ENCODE results near the gene GYPA.

DNA sequence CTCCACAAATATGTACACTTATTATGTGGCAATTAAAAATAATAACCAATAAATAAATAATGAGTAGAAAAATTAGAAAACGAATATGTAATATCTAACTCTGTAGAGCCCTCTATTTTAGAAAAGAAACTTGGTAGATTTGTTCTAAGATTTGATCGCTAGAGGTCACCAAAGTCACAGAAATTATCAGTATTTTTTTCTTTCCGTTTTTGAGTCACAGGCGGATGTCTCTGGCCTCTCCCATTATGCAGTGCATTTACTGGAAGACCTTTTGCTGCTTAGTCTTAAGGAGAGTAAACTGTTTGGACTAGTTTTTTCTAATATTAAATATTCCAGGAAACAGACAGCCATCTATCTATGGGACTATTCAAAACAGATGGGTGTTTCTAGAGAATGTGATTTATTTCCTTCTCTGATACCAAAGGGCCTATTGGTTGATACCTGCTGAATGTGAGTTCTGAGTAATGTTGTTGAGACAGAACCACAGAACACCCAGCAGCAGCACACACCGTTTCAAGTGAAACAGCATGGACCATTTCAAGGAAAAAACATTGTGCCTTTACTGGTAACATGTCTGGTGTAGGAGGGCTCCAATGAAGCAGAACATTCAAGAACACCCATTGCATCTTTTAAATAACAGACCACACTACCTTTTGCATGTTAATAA, 34.0 kb upstream of the GYPA start:
- no peak for TF ChIP-seq POLR2A (IDR thresholded peaks at IDR 0.05)
- TF ChIP-seq, protein P1, sequence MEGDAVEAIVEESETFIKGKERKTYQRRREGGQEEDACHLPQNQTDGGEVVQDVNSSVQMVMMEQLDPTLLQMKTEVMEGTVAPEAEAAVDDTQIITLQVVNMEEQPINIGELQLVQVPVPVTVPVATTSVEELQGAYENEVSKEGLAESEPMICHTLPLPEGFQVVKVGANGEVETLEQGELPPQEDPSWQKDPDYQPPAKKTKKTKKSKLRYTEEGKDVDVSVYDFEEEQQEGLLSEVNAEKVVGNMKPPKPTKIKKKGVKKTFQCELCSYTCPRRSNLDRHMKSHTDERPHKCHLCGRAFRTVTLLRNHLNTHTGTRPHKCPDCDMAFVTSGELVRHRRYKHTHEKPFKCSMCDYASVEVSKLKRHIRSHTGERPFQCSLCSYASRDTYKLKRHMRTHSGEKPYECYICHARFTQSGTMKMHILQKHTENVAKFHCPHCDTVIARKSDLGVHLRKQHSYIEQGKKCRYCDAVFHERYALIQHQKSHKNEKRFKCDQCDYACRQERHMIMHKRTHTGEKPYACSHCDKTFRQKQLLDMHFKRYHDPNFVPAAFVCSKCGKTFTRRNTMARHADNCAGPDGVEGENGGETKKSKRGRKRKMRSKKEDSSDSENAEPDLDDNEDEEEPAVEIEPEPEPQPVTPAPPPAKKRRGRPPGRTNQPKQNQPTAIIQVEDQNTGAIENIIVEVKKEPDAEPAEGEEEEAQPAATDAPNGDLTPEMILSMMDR (IDR thresholded peaks at IDR 0.05): peak; percentile 50 to 56 (median 52)
